ENCODE measurements around the gene TXNL1.

Gene TXNL1

DNA sequence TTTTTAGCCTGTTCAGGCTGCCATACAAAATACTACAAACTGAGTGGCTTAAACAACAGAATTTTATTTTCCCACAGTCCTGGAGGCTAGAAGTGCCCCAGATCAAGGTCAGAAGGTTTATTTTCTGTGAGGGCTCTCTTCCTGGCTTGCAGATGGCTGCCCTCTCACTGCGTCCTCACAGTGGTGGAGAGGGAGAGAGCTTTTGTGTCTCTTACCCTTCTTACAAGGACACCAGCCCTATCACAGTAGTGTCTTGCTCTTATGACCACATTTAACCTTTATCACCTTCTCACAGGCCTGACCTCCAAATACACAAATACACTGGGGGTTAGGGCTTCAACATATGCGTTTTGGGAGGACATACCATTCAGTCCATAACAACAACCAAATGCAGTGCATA is 24.5 kb upstream of the TXNL1 start:
- TF ChIP-seq, protein P1, sequence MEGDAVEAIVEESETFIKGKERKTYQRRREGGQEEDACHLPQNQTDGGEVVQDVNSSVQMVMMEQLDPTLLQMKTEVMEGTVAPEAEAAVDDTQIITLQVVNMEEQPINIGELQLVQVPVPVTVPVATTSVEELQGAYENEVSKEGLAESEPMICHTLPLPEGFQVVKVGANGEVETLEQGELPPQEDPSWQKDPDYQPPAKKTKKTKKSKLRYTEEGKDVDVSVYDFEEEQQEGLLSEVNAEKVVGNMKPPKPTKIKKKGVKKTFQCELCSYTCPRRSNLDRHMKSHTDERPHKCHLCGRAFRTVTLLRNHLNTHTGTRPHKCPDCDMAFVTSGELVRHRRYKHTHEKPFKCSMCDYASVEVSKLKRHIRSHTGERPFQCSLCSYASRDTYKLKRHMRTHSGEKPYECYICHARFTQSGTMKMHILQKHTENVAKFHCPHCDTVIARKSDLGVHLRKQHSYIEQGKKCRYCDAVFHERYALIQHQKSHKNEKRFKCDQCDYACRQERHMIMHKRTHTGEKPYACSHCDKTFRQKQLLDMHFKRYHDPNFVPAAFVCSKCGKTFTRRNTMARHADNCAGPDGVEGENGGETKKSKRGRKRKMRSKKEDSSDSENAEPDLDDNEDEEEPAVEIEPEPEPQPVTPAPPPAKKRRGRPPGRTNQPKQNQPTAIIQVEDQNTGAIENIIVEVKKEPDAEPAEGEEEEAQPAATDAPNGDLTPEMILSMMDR (IDR thresholded peaks at IDR 0.05; ENCODE audit: insufficient read depth, low read length, missing control alignments): no peak
- POLR2A ChIA-PET: no interaction called here
- CTCF ChIA-PET: interaction anchor here (1.7 kb wide), 1 partner anchor 11 kb away, joined by 5 read pairs; no protein-coding TSS in a partner anchor
- DNase-seq (ENCODE audit: low read depth, low spot score): no peak
- no peak overlapping the region for H3K4me3 ChIP-seq (ENCODE audit: low read depth, low read length)

DNA sequence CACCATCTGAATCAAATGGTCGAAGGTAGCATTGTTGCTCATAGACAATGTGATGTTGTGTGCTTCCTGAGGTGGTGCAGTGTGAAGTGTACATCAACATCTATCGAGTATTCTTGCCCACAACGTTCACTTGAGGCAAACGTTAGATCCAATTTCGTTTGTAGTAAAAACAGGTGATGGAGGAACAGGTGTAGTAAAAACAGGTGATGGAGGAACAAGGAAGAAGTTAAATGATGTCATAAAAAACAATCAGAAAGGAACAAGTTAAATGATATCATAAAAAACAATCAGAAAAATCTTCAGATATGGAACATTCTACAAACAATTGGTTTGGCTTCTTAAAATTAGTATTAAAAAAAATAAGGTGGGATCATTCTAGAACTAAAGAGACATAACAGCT is 24.1 kb upstream of the TXNL1 start:
- TF ChIP-seq, protein P1 (IDR thresholded peaks at IDR 0.05; ENCODE audit: insufficient read depth, low read length, missing control alignments): no peak
- POLR2A ChIA-PET: no interaction called here
- CTCF ChIA-PET: interaction anchor here (1.7 kb wide), 1 partner anchor 11 kb away, joined by 5 read pairs; no protein-coding TSS in a partner anchor
- no peak for DNase-seq (ENCODE audit: low read depth, low spot score)
- H3K4me3 ChIP-seq (ENCODE audit: low read depth, low read length): no peak overlapping the region

DNA sequence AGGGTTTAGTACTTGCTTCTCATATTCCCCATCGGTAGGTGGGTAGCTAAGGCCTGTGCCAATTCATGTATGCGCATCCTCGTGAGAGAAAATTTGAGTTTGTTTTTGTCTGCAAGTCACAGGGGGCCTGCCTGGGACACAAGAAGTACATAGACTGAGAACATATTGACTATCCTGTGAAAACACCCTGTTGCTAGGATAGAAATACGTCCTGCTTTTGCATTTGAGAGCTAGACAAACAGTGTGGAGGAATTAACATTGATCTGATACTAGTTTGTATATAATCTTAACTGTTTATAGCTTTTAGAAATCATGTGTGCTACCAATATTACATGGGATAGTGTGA is 23.6 kb upstream of the TXNL1 start:
- CTCF ChIA-PET: interaction anchor here (1.7 kb wide), 1 partner anchor 10 kb away, joined by 5 read pairs; no protein-coding TSS in a partner anchor
- no peak overlapping the region for H3K4me3 ChIP-seq (ENCODE audit: low read depth, low read length)
- POLR2A ChIA-PET: no interaction called here
- no peak for DNase-seq (ENCODE audit: low read depth, low spot score)
- TF ChIP-seq, protein P1 (IDR thresholded peaks at IDR 0.05; ENCODE audit: insufficient read depth, low read length, missing control alignments): no peak

DNA sequence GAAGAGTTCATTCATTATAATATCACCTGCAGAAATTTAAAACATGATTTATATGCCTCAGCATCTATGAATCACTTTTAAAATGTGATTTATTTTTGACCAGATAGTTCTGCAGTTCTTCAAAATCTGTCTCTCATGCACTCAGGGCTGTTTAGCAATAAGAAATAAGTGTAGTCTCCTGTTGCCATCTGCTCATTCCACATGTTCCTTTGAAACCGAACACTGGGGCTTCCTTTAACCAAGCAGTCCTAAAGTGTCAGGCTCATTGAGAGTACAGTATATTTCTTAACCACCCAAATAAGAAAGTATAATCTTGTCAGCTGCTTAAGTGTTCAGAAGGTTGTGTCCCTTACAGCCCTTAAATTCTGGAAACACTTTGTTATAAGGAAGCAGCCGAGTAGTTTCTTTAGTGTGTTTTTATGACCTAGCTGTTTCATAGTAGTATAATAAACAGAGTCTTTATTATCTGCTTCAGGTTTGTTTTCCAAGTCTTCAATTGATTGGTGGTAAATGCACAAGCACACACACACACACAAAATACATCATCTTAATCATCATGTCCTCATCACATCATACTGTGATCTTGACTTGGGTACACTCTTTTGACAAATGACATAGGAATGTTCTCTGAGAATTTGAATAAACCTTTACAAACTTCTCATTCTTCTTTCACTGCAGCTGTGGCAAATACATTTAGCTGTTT is 23.1 kb upstream of the TXNL1 start:
- no peak for DNase-seq (ENCODE audit: low read depth, low spot score)
- CTCF ChIA-PET: interaction anchor here (1.3 to 1.7 kb wide), 2 partner anchors 10 kb away, joined by 5 read pairs; partner anchors contain the start of gene WDR7
- H3K4me3 ChIP-seq (ENCODE audit: low read depth, low read length): no peak overlapping the region
- TF ChIP-seq, protein P1 (IDR thresholded peaks at IDR 0.05; ENCODE audit: insufficient read depth, low read length, missing control alignments): no peak
- POLR2A ChIA-PET: no interaction called here

DNA sequence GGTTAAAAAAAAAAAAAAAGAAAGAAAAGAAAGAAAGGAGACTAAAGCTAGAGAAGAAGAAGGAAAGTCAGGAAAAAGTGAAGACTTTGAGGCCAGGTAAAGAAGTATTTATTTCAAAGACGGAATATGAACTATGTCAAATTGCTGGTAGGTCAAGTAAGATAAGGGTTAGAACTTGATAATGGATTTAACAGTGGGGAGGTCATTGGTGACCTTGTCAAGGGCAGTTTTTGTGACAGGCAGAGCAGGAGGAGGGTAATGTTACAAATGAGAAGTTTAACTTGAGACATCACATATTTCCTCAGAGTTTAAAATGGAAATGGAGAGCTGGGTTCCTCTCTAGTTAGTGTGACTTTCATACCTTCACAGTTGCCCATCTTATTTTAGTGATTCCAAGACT is 22.3 kb upstream of the TXNL1 start:
- no peak overlapping the region for H3K4me3 ChIP-seq (ENCODE audit: low read depth, low read length)
- TF ChIP-seq, protein P1 (IDR thresholded peaks at IDR 0.05; ENCODE audit: insufficient read depth, low read length, missing control alignments): no peak
- DNase-seq (ENCODE audit: low read depth, low spot score): no peak
- ChIA-PET POLR2A (no interaction called here), CTCF (interaction anchor here (1.3 kb wide), 1 partner anchor 9 kb away, joined by 5 read pairs; the partner anchor contains the start of gene WDR7)

DNA sequence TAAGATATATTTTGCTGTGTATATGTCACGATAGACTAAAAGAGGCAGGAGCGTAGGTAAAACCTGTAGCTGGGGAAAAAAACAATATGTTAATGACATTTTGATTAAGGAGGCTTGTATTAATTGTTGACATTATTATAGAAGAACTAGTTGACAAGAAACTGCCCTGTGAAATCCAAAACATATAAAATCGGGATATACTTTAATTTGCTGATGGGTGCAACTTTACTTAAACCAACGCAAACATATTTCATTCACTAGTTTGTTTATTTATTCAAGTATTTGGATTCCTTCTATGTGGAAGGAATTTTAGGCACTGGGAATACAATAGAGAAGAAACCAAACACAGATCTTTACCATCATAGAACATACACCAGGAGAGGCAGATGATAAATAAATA is 20.7 kb upstream of the TXNL1 start:
- CTCF ChIA-PET: interaction anchor here (2.4 kb wide), 1 partner anchor 14 kb away, joined by 9 read pairs; no protein-coding TSS in a partner anchor
- no peak for DNase-seq (ENCODE audit: low read depth, low spot score)
- no peak overlapping the region for H3K4me3 ChIP-seq (ENCODE audit: low read depth, low read length)
- POLR2A ChIA-PET: no interaction called here
- TF ChIP-seq, protein P1 (IDR thresholded peaks at IDR 0.05; ENCODE audit: insufficient read depth, low read length, missing control alignments): no peak
